SK-N-DZ (cell line): ENCODE data around the gene UCP3.

ENCODE experiments used
- DNase-seq: peaks from one replicate; pipeline ENCODE4 v3.0.0-alpha.2; 2015; ENCODE audit warnings: low spot score

Gene UCP3

GRCh38 chr11:73956876-73957653 is 51.8 kb downstream of the UCP3 start:
- DNase-seq: no peak

- DNase-seq: no peak
Measured at GRCh38 chr11:73951797-73952196, 57.1 kb downstream of the UCP3 start.

DNA sequence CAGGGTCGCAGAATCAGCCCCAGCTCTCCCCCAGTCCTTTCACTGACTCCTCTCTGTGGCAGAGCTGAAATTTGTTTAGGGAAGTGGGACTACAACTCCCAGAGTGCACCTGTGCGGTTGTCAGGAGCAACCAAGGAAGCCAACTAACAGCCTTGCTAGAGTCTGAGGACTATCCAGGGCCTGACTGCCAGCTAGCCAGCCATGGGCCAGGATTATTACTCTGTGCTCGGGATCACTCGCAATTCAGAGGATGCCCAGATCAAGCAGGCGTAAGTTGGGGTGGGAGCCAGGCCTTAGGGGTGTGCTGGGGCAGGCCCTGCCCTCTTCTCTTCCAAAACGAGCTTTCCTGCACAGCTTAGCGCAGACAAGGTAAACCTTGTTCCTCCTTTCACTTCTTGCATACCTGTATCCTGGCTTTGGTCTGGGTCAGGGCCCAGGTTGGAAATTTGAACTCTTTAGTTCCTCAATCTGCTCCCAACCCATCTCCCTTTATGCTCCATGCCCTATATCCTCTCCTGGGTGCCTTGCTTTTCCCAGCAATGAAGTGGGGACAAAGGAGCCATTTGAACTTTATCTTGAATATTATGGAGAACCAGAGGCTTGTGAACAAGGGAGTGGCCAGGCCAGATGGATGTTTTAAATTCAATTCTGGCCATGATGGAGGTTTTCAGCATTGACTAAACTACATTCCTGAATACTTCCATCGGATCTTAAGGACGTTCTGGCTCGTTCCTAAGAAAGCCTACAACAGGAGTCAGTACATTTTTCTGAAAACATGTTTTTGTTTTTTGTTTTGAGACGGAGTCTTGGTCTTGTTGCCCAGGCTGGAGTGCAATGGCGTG is 57.8 kb downstream of the UCP3 start, which contains the start of gene DNAJB13:
Gene DNAJB13, plus strand, starts transcription at position 158 of the 842 bp plus-strand sequence. Its CDS starts 44 bp downstream, at position 202.
- peak; percentile 67 for DNase-seq
